ENCODE data around the gene VSX1. TPM values are rescaled to one million over a fixed set of nuclear protein-coding genes. Genes with fewer than 3 reads are reported as not detected.

The VSX1 gene
- total RNA-seq, 2 donors from 2014 or later, result not detected

DNA sequence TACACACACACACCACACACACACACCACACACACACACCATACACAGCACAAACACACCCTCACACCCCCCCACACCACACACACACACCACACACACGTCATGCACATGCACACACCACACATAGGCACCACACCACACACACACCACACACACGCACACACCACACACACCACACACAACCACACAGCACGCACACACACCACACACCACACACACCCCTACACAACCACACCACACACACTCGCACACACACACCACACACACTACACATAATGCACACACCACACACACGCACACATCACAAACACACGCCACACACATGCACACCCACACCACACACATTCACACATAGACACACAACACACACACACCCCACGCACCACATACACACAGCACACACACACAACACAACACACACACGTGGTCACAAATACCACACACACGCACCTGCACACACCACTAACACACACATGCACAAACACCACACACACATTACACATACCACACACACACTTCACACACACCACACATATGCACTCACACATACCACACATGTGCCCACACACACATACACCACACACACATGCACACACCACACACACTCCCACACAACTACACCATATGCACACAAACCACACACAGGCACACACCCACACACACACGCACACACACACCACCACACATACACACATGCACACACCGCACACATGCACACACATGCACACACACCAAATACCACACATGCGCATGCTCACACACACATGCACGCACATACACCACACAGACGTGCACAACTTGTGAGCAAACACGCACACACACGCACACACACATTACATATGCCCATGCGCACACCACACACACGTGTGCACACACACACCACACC lies 14.6 kb downstream of the VSX1 start:
- TF ChIP-seq, protein P1, sequence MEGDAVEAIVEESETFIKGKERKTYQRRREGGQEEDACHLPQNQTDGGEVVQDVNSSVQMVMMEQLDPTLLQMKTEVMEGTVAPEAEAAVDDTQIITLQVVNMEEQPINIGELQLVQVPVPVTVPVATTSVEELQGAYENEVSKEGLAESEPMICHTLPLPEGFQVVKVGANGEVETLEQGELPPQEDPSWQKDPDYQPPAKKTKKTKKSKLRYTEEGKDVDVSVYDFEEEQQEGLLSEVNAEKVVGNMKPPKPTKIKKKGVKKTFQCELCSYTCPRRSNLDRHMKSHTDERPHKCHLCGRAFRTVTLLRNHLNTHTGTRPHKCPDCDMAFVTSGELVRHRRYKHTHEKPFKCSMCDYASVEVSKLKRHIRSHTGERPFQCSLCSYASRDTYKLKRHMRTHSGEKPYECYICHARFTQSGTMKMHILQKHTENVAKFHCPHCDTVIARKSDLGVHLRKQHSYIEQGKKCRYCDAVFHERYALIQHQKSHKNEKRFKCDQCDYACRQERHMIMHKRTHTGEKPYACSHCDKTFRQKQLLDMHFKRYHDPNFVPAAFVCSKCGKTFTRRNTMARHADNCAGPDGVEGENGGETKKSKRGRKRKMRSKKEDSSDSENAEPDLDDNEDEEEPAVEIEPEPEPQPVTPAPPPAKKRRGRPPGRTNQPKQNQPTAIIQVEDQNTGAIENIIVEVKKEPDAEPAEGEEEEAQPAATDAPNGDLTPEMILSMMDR (IDR thresholded peaks at IDR 0.05), result no peak
- Histone ChIP-seq H3K27me3 (peaks cover 0 to 3% of the 10 kb centered on the region in 2 donors), H3K27ac (no peak overlapping the region), H3K9me3 (no peaks in the 10 kb centered on the region), H3K4me1 (peaks cover 0 to 16% of the 10 kb centered on the region in 2 donors), H3K36me3 (no peaks in the 10 kb centered on the region), H3K4me3 (no peak overlapping the region)
- no peak for DNase-seq (ENCODE audit: low spot score)

DNA sequence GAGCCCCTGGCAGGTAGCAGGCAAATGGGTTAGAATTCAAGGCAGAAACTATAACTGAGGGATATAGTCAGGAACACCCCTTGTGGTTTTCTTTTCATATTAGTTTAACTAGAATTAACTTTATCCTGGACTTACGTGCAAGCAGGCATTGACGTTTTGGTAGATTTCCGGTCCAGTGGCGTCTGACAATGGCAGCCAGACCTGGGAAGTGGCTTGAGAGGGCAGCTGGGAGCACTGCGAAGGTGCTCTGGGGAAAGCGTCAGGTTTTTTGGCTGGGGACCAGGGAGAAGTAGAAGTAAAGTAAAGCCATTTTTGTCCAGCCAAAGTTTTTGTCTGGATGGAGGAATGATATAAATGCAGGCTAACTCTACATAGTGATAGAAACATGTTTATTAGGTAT lies 15.6 kb downstream of the VSX1 start:
- TF ChIP-seq, protein P1 (IDR thresholded peaks at IDR 0.05), result no peak
- H3K36me3 ChIP-seq, result no peaks in the 10 kb centered on the region
- H3K4me3 ChIP-seq, result no peak overlapping the region
- H3K4me1 ChIP-seq, result peaks cover 0 to 16% of the 10 kb centered on the region in 2 donors
- no peak for DNase-seq (ENCODE audit: low spot score)
- no peaks in the 10 kb centered on the region for H3K9me3 ChIP-seq
- no peak overlapping the region for H3K27ac ChIP-seq
- H3K27me3 ChIP-seq, result no peaks in the 10 kb centered on the region

DNA sequence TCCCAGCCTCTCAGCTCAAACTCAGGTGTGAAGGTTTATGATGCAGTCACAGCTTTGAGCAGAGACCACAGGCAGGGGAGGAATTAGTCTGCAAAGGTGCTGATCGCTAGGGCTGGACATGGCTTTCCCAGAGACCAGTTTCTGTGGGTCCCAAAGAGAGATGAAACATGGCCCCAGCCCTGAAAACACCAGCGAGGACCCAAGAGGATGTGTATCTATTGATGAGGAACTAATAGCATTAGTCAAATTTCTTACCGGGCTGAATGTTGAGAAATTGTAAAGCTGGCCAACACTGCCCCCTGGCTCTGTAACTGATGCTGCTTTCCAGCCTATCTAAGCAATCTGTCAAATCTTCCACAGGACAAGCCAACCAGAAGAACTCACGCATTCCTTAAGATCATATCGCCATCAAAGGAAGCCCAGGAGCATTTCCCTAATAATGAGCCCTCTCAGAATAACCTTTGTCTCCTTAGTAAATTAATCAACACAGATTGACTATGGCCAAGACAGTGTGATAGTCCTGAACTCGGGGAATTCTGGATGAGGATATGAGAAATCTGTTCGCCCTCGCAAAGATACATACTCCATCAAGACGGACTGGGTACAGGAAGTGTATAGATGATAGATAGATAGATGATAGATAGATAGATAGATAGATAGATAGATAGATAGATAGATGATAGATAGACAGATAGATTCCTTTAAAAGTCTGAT lies 16.2 kb downstream of the VSX1 start:
- DNase-seq (ENCODE audit: low spot score), result no peak
- TF ChIP-seq, protein P1 (IDR thresholded peaks at IDR 0.05), result peak; percentile 78 to 88
- H3K9me3 ChIP-seq, result no peaks in the 10 kb centered on the region
- H3K4me1 ChIP-seq, result peaks cover 0 to 16% of the 10 kb centered on the region in 2 donors
- no peaks in the 10 kb centered on the region for H3K36me3 ChIP-seq
- H3K4me3 ChIP-seq, result no peak overlapping the region
- H3K27me3 ChIP-seq, result no peaks in the 10 kb centered on the region
- no peak overlapping the region for H3K27ac ChIP-seq

DNA sequence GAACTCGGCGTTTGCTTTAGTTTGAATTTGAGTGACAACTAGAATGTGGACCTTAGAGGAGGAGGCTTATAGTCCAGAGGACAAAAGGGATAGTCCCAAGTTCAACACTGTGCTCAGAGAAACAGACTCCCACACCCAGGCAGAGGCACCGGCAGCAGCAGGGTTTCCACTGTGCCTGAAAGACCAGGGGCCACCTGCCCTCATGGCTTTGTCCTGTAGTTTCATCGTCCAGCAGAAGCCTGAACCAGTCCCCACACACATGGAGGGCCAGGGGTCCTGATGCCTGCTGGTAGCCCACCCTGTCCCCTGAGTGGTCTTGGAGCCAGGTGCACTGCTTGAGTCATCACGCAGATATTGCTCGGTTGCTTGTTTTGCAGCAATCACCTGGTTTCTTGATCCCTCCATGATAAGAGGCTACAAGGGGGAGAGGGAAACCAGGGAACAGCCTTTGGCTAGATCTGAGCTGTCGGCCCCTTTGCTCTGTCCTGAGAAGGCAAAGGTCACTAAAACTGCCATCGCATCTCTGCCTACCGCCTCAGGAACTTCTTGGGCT lies 16.8 kb downstream of the VSX1 start:
- TF ChIP-seq, protein P1 (IDR thresholded peaks at IDR 0.05), result no peak
- H3K4me1 ChIP-seq, result peaks cover 0 to 16% of the 10 kb centered on the region in 2 donors
- no peaks in the 10 kb centered on the region for H3K27me3 ChIP-seq
- no peak for DNase-seq (ENCODE audit: low spot score)
- H3K27ac ChIP-seq, result no peak overlapping the region
- H3K36me3 ChIP-seq, result no peaks in the 10 kb centered on the region
- no peaks in the 10 kb centered on the region for H3K9me3 ChIP-seq
- H3K4me3 ChIP-seq, result no peak overlapping the region

DNA sequence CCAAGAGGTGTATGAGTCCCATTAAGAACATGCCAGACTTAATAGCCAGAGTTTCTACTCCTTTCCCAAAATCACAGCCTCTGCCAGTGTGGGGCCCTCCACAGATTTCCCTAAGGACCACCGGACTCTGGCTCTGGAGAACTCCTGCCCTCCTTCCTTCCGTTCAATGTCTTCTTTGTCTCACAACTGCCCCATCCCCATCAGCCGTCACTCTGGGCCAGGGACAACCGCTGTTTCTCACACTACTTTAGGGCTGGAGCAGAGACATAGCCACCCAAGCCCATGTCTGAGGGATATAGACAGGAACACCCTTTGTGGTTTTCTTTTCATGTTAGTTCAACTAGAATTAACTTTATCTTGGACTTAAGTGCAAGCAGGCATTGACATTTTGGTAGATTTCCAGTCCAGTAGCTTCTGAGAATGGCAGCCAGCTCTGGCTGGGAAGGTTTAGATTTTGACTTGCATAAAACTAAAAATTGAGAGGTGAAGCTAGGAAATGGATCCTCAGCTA lies 17.3 kb downstream of the VSX1 start:
- Histone ChIP-seq H3K27me3 (no peaks in the 10 kb centered on the region), H3K4me3 (no peak overlapping the region), H3K36me3 (no peaks in the 10 kb centered on the region), H3K27ac (no peak overlapping the region), H3K4me1 (peaks cover 0 to 16% of the 10 kb centered on the region in 2 donors), H3K9me3 (no peaks in the 10 kb centered on the region)
- TF ChIP-seq, protein P1 (IDR thresholded peaks at IDR 0.05), result no peak
- no peak for DNase-seq (ENCODE audit: low spot score)

All from right atrium auricular region (tissue), 2 donors.